ENCODE measurements around the gene PNPLA2.

The PNPLA2 gene

GRCh38 chr11:858762-859339 lies 40.1 kb downstream of the PNPLA2 start:
- no peak for DNase-seq (ENCODE audit: low read depth in 2 of 2)

DNA sequence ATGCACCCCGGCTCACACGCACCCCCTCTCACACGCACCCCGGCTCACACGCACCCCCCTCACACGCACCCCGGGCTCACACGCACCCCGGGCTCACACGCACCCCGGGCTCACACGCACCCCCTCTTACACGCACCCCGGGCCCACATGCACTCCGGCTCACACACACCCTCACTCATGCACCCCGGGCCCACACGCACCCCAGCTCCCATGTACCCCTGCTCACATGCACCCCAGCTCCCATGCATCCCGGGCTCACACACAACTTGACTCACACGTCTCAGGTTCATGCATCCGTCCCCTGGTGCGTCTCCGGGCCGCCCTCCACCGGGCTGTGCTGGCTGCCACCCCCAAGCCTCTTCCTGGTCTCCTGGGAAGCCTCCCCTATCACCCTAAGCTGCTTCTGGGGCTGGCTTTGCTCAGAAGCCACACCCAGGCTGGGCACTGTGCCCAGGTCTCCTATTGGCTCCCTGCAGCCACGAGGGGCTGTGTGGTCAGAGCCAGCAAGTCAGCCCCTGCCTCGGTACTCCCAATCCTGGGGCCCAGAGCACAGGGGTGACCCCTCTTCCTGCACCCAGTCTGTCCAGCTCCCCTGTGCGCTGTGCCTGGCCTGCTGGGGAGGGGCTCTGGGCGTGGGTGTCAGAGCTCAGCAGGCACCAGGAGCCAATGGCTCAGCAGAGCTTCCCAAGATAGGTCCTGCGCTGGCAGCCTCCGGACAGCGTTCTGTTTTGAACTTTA lies 40.8 kb downstream of the PNPLA2 start:
- no peak for DNase-seq (ENCODE audit: low read depth in 2 of 2)

DNA sequence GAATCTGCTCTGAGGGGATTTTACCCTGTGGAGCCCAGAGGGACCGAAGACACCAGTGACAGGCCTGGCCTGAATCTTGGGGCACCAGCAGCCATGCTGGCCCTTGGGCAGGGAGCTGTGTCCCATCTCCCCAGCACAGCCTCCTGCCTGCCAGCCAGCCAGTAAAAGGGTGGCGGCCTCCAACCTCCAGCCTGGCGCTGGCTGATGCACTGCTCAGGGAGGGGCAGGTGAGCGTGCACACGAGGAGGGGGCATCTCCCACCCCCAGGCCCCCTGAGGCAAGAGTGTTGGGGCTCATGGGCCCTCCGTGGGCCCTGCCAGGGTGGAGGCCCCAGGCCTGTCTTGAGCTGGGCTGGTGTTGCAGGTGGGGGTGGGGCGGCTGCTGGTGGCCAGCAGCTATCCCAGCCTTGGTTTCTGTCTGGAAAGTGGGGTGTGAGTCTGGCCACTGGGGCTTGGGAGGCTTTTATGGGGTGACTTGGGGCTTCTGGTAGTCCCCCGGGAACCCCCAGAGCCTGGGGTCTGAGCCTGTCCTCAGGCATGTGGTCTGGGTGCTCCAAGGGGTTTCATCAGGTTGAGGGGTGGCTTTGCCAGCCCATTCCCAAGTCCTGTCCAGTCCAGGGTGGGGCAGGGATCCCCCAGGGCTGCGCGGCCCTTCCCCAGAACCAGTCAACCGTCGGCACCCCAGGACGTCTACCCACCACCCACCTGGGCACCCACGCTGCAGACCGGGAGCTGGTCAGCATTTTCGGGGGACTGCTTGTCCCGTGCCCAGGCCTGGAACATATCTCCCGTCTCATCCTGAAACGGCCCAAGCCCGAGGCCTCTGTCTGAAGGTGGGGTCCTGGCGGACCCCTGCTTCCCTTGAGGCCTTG lies 41.8 kb downstream of the PNPLA2 start:
- no peak for DNase-seq (ENCODE audit: low read depth in 2 of 2)

- no peak for DNase-seq (ENCODE audit: low read depth in 2 of 2)
These were observed 42.4 kb downstream of the PNPLA2 start for GRCh38 chr11:861105-861479.

GRCh38 chr11:862081-862661 lies 43.5 kb downstream of the PNPLA2 start:
- no peak for DNase-seq (ENCODE audit: low read depth in 2 of 2)

GRCh38 chr11:862696-863022 lies 43.9 kb downstream of the PNPLA2 start:
- no peak for DNase-seq (ENCODE audit: low read depth in 2 of 2)

GRCh38 chr11:863023-863909 lies 44.6 kb downstream of the PNPLA2 start:
- no peak for DNase-seq (ENCODE audit: low read depth in 2 of 2)

- DNase-seq (ENCODE audit: low read depth in 2 of 2), result no peak
These were observed 45.5 kb downstream of the PNPLA2 start for GRCh38 chr11:863910-864827.

GRCh38 chr11:864898-865297 lies 46.2 kb downstream of the PNPLA2 start:
- no peak for DNase-seq (ENCODE audit: low read depth in 2 of 2)

- no peak for DNase-seq (ENCODE audit: low read depth in 2 of 2)
These were observed 47.0 kb downstream of the PNPLA2 start for GRCh38 chr11:865462-866430.

GRCh38 chr11:866481-866880 lies 47.8 kb downstream of the PNPLA2 start:
- DNase-seq (ENCODE audit: low read depth in 2 of 2), result no peak

DNA sequence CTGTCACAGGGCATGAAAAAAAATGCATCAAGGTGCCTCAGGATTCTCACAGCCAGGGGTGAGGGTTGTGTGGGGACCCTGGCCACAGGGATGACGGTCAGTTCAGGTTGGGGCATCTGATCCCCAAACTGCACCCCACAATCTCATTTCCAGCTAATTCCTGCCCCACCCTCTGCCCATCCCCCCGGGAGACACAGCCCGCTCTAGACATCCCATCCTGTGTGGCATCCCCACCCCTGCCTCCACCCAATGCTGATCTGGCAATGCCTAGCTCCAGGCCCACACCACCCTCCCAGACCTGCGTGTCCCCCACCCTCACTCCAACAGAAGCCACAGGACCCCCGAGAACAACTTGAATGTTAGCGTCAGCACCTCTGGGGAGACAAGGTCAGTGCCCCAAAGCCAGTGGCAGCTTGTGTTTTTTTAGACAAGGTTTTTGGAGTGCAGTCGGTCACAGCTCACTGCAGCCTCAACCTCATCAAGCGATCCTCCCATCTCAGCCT lies 49.2 kb downstream of the PNPLA2 start:
- DNase-seq (ENCODE audit: low read depth in 2 of 2), result no peak

- DNase-seq (ENCODE audit: low read depth in 2 of 2), result no peak
These were observed 49.7 kb downstream of the PNPLA2 start for GRCh38 chr11:868394-868793.

DNA sequence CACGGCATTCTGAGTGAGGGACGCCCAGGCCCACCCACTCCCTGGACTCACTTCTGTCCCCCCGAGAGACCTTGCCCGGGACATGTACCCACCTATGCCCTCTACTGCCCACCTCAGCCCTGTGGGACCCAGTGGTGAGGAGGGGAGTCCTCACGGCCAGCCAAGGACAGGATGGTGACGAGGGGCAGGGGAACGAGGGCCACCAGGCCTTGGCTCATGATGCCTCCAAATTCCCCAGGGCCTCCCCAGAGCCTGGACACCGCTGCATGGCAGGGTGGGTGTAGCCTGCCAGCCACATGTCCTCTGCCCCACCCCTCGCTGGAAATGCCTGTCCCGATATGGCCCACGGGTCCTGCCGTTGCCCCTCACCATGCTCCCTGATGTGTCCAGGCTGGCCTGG lies 50.1 kb downstream of the PNPLA2 start:
- no peak for DNase-seq (ENCODE audit: low read depth in 2 of 2)

- DNase-seq (ENCODE audit: low read depth in 2 of 2), result no peak
These were observed 50.8 kb downstream of the PNPLA2 start for GRCh38 chr11:869399-870126.

- no peak for DNase-seq (ENCODE audit: low read depth in 2 of 2)
These were observed 51.4 kb downstream of the PNPLA2 start for GRCh38 chr11:870127-870413.

GRCh38 chr11:870418-870817 lies 51.7 kb downstream of the PNPLA2 start:
- DNase-seq (ENCODE audit: low read depth in 2 of 2), result no peak

DNA sequence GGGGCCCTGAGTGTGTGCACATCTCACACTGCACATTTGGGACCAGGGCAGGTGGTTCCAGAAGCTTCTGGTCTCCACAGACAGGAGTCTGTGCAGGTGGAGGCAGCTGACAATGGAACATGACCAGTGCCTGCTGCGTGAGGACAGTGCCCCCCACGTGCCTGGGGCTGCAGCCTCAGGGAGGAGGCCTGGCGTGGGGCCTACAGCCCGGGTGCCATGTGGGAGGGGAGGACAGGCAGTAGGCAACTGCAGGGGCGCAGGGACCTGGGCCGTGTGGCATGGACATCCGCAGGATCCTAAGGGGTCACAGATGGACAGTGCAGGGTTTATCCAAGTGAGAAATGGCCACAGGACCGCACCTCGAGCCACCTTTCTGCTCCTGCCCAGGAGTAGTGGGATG lies 52.8 kb downstream of the PNPLA2 start:
- no peak for DNase-seq (ENCODE audit: low read depth in 2 of 2)

DNA sequence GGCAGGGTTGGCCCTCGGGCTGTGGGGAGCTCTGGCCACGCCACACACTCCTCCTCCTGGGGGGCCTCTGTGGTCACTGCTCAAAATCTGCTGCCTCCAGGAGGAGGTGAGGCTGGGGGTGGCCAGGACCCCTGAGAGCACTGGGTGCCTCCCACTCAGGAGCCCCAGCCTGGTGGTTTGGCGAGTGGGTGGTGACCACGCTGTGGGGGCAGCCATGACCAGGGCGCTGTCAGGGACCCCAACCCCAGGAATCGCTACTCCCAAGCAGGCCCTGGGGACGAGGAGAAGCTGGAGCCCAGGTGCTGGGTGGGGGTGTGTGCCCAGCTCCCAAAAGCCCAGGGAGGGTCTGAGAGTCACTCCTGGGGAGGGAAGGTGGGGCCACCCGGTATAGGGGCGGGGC lies 54.1 kb downstream of the PNPLA2 start:
- DNase-seq (ENCODE audit: low read depth in 2 of 2), result no peak
